HFFc6 (cell line): ENCODE results near the gene STAT5A. TPM values are rescaled to one million over a fixed set of nuclear protein-coding genes. Genes with fewer than 3 reads are reported as not detected.

ENCODE experiments used
- DNase-seq: peaks from one replicate; pipeline ENCODE4 v3.0.0-alpha.2; 2018
- H3K27ac Mint-ChIP-seq: 2 replicates; pipeline ENCODE4 v1.8.0; 2020; ENCODE audit warnings: mild to moderate bottlenecking, mixed read lengths
- H3K27me3 Mint-ChIP-seq: 2 replicates; pipeline ENCODE4 v1.8.0; 2021; ENCODE audit warnings: mild to moderate bottlenecking, moderate library complexity, mixed read lengths; ENCODE audit not compliant: insufficient read depth
- H3K36me3 Mint-ChIP-seq: 2 replicates; pipeline ENCODE4 v1.8.0; 2021; ENCODE audit warnings: low read depth, mixed read lengths
- H3K4me1 Mint-ChIP-seq: 2 replicates; pipeline ENCODE4 v1.8.0; 2020; ENCODE audit warnings: low read depth, mixed read lengths
- H3K4me3 Mint-ChIP-seq: 2 replicates; pipeline ENCODE4 v1.8.0; 2020; ENCODE audit warnings: mild to moderate bottlenecking, moderate library complexity, mixed read lengths
- H3K9me3 Mint-ChIP-seq: 2 replicates; pipeline ENCODE4 v1.8.0; 2020; ENCODE audit warnings: mild to moderate bottlenecking, mixed read lengths
- total RNA-seq, 6 experiments: library from RNA; stranded (reverse); fragmentation: NEBNext Ultra II Directional; extraction: Animal tissue kit (Norgen Biotek cat#: 25700); gene quantifications; 2 replicates in 1 of 6; 3 replicates in 5 of 6; pipeline ENCODE4 v1.2.3, GENCODE V29; 2021
- TF ChIP-seq, protein P1 (sequence below): fragments of 200-600 bp; sonication (generic); IDR thresholded peaks from 2 replicates; pipeline ENCODE4 v1.5.0; 2021; ENCODE audit warnings: antibody characterized with exemption, mild to moderate bottlenecking

The STAT5A gene
- total RNA-seq, 6 experiments from 2014 or later, result 0.27 to 1.0 (median 0.53) TPM

DNA sequence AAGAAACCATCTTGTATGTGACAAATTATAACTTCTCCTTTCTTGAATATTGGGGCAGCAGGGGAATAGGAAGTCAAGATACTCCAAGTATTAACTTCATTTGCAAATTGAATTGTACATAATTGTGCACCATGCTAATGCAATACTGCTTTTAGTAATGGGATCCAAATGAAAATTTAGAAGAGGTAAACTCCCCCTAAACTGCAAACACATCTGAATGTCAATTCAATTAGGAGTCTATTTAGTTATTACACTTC, 16.6 kb upstream of the STAT5A start:
- H3K4me3 Mint-ChIP-seq, result no peak overlapping the region
- no peak for DNase-seq
- peaks cover 65% of the 10 kb centered on the region for H3K4me1 Mint-ChIP-seq
- peaks cover 2% of the 10 kb centered on the region for H3K27me3 Mint-ChIP-seq
- no peaks in the 10 kb centered on the region for H3K36me3 Mint-ChIP-seq
- H3K9me3 Mint-ChIP-seq, result no peaks in the 10 kb centered on the region
- no peak overlapping the region for H3K27ac Mint-ChIP-seq
- TF ChIP-seq, protein P1, sequence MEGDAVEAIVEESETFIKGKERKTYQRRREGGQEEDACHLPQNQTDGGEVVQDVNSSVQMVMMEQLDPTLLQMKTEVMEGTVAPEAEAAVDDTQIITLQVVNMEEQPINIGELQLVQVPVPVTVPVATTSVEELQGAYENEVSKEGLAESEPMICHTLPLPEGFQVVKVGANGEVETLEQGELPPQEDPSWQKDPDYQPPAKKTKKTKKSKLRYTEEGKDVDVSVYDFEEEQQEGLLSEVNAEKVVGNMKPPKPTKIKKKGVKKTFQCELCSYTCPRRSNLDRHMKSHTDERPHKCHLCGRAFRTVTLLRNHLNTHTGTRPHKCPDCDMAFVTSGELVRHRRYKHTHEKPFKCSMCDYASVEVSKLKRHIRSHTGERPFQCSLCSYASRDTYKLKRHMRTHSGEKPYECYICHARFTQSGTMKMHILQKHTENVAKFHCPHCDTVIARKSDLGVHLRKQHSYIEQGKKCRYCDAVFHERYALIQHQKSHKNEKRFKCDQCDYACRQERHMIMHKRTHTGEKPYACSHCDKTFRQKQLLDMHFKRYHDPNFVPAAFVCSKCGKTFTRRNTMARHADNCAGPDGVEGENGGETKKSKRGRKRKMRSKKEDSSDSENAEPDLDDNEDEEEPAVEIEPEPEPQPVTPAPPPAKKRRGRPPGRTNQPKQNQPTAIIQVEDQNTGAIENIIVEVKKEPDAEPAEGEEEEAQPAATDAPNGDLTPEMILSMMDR, result no peak

DNA sequence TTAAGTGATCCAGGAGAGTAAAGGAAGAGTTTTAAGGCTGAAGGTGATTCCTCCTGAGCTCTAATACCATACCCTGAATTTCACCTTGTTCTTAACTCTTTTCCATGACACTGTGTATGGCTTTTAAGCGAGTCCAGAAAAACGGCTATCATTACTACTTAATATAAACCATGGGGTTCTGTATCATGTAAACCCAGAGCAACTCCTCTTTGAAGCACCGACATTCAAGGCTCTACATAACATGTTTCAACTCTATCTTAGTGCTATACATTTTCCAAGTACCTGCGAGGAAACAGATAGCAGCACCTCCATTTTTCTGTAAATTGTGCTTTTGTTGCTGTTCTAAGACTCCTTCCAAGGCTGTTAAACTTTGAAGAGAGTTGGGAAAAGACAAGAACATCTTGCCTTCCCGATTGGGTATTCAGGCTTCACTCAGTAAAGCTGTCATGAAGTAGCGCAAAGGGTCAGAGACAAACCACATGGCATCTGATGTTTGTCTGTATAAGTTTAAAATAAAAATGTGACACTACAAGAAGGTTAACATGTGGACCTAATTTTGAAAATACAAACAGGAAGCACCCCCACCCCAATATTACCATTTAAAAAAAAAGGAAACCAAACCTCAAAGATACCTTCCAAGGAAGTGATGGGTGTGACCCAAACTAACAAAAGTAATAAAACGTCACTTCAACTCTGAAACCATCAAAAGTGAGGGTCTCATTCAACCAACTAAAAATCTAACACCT, 16.0 kb upstream of the STAT5A start:
- TF ChIP-seq, protein P1, result no peak
- no peak overlapping the region for H3K27ac Mint-ChIP-seq
- H3K36me3 Mint-ChIP-seq, result no peaks in the 10 kb centered on the region
- peaks cover 2% of the 10 kb centered on the region for H3K27me3 Mint-ChIP-seq
- no peak for DNase-seq
- no peaks in the 10 kb centered on the region for H3K9me3 Mint-ChIP-seq
- no peak overlapping the region for H3K4me3 Mint-ChIP-seq
- H3K4me1 Mint-ChIP-seq, result peaks cover 64% of the 10 kb centered on the region

DNA sequence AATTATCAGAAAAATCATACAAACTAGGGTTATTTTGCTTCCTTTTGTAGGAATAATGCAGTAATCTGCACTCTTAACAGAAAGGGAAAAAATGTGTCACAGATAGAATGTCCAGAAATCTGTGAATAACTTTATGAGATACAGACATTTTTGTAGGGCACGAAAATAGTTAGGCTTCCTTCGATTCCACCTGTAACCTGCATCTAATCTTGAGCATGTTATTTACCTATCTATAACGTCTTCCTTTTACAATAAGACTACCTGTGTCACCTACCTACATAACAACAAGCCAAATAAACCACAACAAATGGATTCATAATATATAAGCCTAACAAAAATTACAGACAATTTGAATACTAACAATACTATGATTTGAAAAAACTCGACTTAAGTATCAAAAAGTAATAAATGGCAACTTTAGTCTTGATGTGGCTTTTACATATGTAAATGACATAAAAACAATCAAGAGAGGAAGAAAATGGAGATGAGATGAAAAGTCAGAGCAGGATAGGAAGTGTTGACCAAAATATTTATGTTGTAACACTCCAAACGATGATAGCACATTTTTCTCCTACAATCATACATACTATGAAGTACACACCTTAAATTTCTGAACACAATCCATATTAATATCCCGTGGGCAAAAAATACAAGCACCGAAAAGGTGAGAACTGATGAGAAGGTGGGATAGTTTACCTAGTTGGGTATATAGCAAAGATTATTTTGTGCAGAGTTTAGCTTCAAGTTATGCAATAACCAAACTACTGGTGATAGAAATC, 14.6 kb upstream of the STAT5A start:
- Mint-ChIP-seq H3K9me3 (no peaks in the 10 kb centered on the region), H3K27ac (no peak overlapping the region; the same call in 1 of the 2 replicates), H3K27me3 (peaks cover 2% of the 10 kb centered on the region), H3K4me3 (no peak overlapping the region), H3K4me1 (peaks cover 63% of the 10 kb centered on the region), H3K36me3 (no peaks in the 10 kb centered on the region)
- TF ChIP-seq, protein P1, result no peak
- no peak for DNase-seq

DNA sequence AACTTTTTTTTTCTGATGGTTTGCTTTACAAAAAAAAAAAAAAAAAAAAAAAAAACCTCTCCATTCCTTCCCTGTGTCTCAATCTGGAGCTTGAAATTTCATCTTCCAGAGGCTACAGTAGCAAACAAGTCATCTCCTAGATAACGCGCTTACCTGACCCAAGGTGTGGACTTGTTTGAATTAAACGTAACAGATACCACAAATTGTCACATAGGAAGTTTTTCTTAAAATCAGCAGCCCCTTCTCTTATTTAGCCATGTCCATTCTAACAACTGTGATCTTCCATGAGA, 14.1 kb upstream of the STAT5A start:
- Mint-ChIP-seq H3K36me3 (no peaks in the 10 kb centered on the region), H3K4me1 (peaks cover 62% of the 10 kb centered on the region), H3K4me3 (peak overlapping the region; percentile 93), H3K27ac (no peak overlapping the region), H3K27me3 (peaks cover 2% of the 10 kb centered on the region), H3K9me3 (no peaks in the 10 kb centered on the region)
- no peak for DNase-seq
- TF ChIP-seq, protein P1, result no peak

DNA sequence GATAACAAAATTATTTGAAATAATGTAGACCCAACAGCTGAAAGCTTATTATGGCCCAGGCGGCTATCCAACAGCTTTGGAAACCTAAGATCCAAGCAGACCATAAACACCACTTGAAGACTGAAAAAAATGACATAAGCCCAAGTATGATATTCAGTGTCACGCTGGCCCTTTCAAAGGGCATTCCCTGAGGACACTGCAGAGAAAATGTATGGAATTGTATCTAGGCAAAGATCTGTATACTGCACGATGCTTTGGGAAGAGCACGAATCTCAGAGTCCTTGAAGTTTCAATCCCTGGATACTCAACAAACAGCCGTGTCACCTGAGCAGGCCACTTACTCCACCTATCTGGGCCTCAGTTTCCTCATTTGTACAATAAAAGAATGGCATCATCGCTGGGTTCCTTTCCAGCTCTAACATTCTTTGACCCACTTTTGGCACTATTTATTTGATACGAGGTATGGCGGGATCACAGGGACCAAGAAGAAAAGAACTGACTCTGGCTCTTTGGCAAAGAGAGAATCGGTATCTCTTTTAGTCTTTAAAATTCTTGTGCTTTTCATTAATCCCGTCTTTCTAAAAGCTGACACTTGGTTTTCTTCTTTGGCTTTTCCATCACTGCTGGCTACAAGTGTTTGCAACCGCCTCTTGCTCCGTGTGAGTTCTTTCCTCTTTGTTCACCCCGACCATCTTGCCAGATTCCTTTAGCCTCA, 13.3 kb upstream of the STAT5A start:
- peak; percentile 13 for DNase-seq
- H3K27ac Mint-ChIP-seq, result peak overlapping the region; percentile 62
- H3K9me3 Mint-ChIP-seq, result no peaks in the 10 kb centered on the region
- no peaks in the 10 kb centered on the region for H3K36me3 Mint-ChIP-seq
- TF ChIP-seq, protein P1, result no peak
- peaks cover 55% of the 10 kb centered on the region for H3K4me1 Mint-ChIP-seq
- H3K27me3 Mint-ChIP-seq, result peaks cover 2% of the 10 kb centered on the region
- peak overlapping the region; percentile 93 for H3K4me3 Mint-ChIP-seq
